HG03159 (cell line): ENCODE data around the gene TPST2.

Experiments used
- ATAC-seq: cut with Tn5 transposase; IDR thresholded peaks from one replicate; pipeline ENCODE4 v1.9.1; 2021; ENCODE audit warnings: mild to moderate bottlenecking, moderate library complexity; ENCODE audit not compliant: unreplicated experiment

Gene TPST2

GRCh38 chr22:26581026-26581425 lies 8.9 kb downstream of the TPST2 start:
- ATAC-seq: no peak

- no peak for ATAC-seq
These were observed 9.5 kb downstream of the TPST2 start for GRCh38 chr22:26580240-26580962.

GRCh38 chr22:26579331-26579886 lies 10.5 kb downstream of the TPST2 start:
- no peak for ATAC-seq

GRCh38 chr22:26577081-26577480 lies 12.9 kb downstream of the TPST2 start:
- no peak for ATAC-seq

GRCh38 chr22:26576026-26576680 lies 13.8 kb downstream of the TPST2 start:
- no peak for ATAC-seq

- no peak for ATAC-seq
These were observed 15.8 kb downstream of the TPST2 start for GRCh38 chr22:26574001-26574723.

- no peak for ATAC-seq
These were observed 16.8 kb downstream of the TPST2 start for GRCh38 chr22:26573026-26573662.

GRCh38 chr22:26570864-26571525 lies 18.9 kb downstream of the TPST2 start:
- no peak for ATAC-seq

GRCh38 chr22:26570115-26570514 lies 19.8 kb downstream of the TPST2 start:
- ATAC-seq: no peak

GRCh38 chr22:26568207-26568706 lies 21.7 kb downstream of the TPST2 start:
- ATAC-seq: no peak

GRCh38 chr22:26567610-26568009 lies 22.3 kb downstream of the TPST2 start:
- ATAC-seq: no peak

GRCh38 chr22:26566994-26567393 lies 22.9 kb downstream of the TPST2 start:
- ATAC-seq: no peak

GRCh38 chr22:26565889-26566288 lies 24.0 kb downstream of the TPST2 start:
- ATAC-seq: no peak

GRCh38 chr22:26565181-26565580 lies 24.8 kb downstream of the TPST2 start:
- no peak for ATAC-seq

- no peak for ATAC-seq
These were observed 25.3 kb downstream of the TPST2 start for GRCh38 chr22:26564672-26565071.

- no peak for ATAC-seq
These were observed 25.8 kb downstream of the TPST2 start for GRCh38 chr22:26564181-26564580.

GRCh38 chr22:26563022-26563421 lies 26.9 kb downstream of the TPST2 start:
- ATAC-seq: no peak

GRCh38 chr22:26561756-26562417 lies 28.0 kb downstream of the TPST2 start:
- no peak for ATAC-seq

GRCh38 chr22:26559961-26560575 lies 29.9 kb downstream of the TPST2 start:
- ATAC-seq: no peak
